ENCODE measurements around the gene HYCC2.
"Not testable (repeated sequence)": the region's sequence is repeated elsewhere in the genome, so short reads cannot be mapped to it uniquely, and the experiment has no call there.

HYCC2 gene

DNA sequence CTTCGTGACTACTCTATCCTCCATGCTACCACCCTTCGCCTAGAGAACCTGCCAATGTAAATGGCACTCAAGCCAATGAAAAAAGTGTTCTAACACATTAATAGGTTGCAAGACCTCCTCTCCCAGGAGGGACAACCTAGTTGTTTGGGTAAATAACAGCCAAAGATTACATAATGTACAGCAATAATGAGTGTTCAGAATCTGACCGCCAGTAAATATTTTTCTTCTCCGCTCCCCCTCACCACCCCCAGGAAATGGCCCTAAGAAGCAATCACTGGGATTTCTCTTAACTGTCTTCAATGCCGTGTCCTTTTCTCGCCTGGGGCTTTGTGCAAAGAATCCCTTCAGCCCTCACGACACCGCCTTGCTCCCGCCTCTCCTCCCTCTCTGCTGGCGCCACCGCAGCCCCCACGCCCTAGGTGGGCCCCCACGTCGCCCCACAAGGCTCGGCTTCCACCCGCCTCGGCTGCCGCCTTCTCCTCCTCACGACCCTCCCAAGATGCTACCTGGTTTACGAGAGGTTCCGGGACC is 458 bp downstream of the HYCC2 start:
- DNase-seq: no peak

DNA sequence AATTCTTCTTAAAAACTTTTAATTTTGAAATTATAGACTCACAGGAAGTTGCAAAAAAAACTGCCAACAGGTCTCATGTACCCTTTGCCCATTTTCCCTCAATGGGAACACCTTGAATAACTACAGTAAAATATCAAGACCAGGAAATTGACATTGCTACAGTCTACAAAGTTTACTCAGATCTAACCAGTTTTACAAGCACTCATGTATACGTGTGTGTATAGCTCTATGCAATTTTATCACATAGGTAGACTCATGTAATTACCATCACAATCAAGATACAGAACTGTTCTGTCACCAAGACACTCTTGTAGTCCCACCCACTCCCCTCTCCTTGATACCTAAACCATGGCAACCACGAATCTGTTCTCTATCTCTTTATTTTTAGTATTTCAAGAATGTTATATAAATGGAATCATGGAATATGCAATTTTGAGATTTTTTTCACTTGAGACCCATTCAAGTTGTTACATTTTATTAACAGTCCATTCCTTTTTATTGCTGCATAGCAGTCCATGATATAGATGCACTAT is 6.6 kb downstream of the HYCC2 start:
- DNase-seq: no peak

DNA sequence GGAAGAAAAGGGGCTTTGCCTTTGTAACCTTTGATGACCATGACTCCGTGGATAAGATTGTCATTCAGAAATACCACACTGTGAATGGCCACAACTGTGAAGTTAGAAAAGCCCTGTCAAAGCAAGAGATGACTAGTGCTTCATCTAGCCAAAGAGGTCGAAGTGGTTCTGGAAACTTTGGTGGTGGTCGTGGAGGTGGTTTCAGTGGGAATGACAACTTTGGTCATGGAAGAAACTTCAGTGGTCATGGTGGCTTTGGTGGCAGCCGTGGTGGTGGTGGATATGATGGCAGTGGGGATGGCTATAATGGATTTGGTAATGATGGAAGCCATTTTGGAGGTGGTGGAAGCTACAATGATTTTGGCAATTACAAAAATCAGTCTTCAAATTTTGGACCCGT is 8.0 kb downstream of the HYCC2 start:
- not testable (repeated sequence) for DNase-seq

DNA sequence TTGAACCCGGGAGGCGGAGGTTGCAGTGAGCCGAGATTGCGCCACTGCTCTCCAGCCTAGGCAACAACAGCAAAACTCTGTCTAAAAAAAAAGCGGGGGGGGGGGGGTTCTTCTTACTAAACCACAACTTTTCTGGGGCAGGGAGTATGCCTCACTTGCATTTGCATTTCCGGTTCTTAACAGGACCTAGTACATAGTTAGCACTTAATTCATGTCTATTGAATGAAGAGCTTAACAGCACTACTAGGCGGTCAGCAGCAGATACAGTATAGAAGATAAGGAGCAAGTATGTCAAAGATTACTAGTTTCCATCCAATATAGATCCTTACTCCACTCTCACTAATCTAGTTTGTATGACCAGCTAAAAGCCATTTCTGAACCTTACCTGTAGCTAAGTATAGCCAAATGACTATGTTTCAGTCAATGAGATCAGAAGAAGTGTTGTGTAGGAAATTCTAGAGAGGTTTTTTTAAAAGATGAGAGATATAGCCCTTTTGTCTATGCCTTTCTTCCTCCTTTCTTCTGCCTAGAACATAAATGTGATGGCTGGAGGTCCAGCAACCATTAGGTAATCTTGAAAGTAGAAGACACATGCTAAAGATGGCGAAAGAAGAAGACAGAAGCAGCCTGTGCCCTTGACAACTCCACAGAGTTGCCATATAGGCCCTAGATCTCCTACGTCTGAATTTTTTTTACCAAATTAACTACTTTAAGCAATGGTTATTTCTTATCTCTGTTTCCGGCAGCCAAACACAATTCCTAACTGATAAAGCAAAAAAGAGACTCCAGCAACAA is 11.3 kb downstream of the HYCC2 start:
- DNase-seq: no peak

DNA sequence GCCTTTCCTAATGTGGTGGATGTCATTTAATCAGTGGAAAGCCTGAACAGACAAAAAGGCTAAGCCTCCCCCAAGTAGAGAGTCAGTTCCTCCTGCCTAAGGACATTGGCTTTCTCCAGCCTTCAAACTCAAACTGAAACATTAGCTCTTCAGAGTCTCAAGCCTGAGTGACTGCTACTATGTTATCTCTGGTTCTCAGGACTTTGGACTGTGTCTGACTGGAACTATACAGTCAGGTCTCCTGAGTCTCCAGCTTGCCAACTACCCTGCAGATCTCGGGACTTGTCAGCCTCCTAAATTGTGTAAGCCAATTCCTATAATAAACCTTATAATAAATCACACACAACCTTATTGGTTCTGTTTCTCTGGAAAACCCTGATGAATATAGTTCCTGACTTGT is 12.6 kb downstream of the HYCC2 start:
- DNase-seq: no peak

DNA sequence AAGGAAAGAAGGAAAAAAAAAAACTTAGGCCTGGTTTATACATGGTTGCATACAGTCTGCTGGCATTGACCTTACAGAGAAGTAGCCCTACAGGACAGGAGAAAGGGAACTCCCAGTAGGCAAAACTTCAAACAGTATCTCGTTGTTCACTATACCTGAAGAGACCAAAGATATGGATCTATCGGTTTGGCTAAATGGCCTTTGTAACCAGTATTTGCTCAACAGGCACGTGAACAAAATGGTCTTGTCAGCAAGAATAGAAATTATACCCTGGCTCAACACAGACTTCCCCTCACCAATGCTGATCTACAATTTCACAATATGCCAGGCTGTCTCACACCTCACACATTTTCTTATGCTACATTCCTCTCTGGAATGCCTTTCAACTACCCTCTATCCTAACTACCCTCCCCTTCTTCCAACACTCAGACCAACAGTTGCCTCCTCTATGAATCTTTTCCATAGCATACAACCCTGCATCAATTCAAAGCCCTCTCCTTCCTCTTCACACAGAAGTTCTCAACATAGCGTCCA is 13.7 kb downstream of the HYCC2 start:
- no peak for DNase-seq

DNA sequence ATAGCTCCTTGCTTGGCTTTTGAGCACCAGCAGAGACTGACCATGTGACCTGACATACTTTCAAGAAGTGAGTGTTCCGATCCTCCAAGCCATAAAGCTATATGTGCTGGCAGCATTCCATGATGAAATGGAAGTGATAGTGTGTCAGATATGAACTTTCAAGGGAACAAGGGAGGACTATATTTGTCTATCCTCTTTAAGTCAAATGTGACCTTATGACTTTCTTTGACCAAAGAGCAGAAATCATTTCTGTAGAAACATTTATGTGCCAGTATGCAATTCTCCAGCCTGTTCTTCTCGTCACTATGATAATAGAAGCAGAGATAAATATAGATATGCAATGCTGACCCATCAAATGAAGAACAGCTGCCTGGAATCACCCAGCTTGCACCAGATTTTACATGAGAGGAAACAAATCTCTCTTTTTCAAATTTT is 14.4 kb downstream of the HYCC2 start:
- DNase-seq: no peak

DNA sequence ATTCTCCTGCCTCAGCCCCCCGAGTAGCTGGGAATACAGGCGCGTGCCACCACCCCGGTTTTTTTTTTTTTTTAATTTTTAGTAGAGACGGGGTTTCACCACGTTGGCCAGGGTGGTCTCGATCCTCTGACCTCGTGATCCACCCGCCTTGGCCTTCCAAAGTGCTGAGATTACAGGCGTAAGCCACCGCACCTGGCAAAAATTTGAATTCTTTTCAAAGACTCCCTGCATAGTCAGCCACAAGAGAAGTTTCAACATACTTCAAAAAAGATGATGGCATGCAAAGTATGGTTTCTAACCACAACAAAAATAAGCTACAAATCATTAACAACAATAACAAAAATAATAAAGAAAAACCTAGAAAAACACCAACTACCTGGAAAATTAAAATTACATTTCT is 22.0 kb downstream of the HYCC2 start:
- no peak for DNase-seq

DNA sequence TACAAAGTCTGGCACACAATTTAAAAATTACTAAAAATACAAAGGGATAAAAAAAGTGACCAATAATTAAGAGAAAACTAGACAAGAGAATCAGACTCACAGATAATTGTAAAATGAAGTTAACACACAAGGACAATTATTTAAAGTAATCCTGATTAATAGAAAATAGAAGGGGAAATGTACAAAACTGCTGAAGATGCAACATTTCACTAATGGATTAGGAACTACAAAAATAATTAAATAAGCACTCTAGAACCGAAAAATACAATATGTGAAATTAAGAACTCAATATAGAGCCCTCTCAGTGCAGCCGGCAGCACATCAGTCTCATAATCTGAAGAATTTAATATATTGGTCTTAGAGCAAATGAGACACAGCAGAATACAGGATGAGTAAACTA is 24.6 kb downstream of the HYCC2 start:
- DNase-seq: no peak

DNA sequence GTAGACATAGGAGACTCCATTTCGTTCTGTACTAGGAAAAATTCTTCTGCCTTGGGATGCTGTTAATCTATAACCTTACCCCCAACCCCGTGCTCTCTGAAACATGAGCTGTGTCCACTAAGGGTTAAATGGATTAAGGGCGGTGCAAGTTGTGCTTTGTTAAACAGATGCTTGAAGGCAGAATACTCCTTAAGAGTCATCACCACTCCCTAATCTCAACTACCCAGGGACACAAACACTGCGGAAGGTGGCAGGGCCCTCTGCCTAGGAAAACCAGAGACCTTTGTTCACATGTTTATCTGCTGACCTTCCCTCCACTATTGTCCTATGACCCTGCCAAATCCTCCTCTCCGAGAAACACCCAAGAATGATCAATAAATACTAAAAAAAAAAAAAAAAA is 28.4 kb downstream of the HYCC2 start:
- not testable (repeated sequence) for DNase-seq

DNA sequence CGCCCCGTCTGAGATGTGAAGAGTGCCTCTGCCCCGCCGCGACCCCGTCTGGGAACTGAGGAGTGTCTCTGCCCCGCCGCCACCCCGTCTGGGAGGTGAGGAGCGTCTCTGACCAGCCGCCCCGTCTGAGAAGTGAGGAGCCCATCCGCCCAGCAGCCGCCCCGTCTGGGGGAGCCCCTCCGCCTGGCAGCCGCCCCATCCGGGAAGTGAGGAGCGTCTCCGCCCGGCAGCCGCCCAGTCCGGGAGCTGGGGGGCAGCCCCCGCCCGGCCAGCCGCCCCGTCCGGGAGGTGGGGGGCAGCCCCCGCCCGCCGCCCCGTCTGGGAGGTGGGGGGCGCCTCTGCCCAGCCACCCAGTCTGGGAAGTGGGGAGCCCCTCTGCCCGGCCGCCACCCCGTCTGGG is 29.0 kb downstream of the HYCC2 start:
- not testable (repeated sequence) for DNase-seq

DNA sequence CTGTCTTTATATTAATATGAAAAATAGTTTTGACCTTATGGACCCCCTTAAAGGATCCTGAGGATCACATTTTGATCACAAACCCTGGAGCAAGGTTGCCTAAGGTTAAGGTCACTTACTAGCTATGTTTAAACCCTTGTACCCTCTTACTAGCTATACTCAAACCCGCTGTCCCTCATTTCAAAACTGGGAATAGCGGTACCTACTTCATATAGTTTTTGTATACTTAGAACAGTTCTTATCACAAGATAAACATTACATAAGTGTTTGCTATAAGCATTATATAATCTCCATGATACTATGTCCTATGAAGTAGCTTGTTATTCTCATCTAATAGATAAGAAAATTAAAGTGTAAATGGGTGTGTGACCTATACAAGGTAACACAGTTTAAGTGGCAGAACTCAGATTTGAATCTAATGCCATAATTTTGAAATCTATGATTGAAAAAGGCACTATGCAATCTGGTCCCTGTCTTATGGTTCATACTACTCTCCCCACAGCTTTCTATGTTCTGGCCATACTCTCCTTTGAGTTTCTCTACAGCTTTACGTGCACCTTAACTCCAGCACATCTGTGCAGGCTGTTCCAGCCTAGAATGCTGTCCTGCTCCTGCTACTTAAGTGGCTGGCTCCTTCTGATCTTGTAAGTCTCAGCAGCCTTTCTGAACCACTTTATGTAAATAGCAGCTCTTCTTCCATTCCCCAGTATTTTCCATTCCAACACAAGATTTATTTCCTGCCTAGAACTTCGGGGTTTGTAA is 30.4 kb downstream of the HYCC2 start:
- DNase-seq: no peak

DNA sequence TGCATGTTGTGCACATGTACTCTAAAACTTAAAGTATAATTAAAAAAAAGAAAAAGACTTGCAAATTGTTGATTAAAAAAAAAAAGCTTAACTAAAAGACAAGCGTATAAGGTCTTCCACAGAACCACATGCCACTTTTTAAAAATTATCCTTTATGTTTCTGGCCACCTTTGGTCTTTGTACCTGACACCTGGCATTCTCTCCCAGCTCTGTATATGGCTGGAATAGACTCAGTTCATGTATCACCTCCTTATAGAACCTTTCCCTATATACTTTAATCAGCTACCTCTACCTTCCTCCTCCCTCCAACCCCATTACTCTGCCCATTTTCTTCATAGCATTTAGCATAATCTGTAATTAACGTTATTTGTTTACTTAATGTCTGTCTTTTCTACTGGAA is 32.6 kb downstream of the HYCC2 start:
- DNase-seq: no peak

DNA sequence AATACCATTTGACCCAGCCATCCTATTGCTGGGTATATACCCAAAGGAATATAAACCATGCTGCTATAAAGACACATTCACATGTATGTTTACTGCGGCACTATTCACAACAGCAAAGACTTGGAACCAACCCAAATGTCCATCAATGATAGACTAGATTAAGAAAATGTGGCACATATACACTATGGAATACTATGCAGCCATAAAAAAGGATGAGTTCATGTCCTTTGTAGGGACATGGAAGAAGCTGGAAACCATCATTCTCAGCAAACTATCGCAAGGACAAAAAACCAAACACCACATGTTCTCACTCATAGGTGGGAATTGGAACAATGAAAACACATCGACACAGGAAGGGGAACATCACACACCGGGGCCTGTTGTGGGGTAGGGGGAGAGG is 33.1 kb downstream of the HYCC2 start:
- not testable (repeated sequence) for DNase-seq

DNA sequence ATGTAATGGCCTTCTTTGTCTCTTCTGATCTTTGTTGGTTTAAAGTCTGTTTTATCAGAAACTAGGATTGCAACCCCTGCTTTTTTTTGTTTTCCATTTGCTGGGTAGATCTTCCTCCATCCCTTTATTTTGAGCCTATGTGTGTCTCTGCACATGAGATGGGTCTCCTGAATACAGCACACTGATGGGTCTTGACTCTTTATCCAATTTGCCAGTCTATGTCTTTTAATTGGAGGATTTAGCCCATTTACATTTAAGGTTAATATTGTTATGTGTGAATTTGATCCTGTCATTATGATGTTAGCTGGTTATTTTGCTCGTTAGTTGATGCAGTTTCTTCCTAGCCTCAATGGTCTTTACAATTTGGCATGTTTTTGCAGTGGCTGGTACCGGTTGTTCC is 37.1 kb downstream of the HYCC2 start:
- not testable (repeated sequence) for DNase-seq

DNA sequence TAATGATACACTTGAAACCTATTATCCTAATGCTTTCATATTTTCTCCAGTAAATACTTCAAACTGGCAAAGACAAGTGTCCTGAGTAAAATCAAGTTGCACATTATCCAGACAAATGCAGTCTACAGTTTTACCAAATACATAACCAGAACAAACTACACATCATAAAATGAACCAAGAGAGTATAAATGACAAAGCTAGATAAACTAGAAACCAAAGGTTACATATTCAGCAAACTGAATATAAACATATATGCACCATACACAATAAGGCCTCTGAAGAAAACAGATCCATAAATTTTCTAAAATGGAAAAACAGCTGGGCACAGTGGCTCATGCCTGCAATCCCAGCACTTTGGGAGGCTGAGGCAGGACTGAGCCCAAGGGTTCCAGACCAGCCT is 47.0 kb downstream of the HYCC2 start:
- no peak for DNase-seq

DNA sequence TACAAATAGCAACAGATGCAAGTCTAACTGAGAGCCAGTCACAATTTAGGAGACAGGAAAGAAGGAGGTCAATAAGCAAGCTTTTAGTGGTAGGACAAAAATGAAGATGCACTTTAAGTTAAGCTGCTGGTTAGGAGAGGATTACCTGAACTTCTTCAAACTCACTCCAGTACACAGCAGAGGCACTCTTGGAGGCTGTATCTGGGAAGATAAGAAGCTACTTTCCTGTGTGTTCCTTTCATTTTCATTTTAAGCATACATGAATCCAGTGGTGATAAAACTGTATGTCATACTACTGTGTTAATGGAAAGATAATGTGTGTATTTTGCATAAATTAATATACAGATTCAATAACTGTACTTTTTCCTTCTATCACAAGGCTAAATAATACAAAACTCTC is 49.6 kb downstream of the HYCC2 start:
- peak in 1 of 5 donors; percentile 10 for DNase-seq
